HTERT RPE-1 (cell line): ENCODE measurements around the gene HJV.

Experiments used
- in situ Hi-C: fragments of 300-500 bp; cut with MboI; formaldehyde crosslinking; loops from 4 replicates; pipeline ENCODE4 v1.14.3; 2020; ENCODE audit warnings: low sequenced_read_pairs

HJV gene

DNA sequence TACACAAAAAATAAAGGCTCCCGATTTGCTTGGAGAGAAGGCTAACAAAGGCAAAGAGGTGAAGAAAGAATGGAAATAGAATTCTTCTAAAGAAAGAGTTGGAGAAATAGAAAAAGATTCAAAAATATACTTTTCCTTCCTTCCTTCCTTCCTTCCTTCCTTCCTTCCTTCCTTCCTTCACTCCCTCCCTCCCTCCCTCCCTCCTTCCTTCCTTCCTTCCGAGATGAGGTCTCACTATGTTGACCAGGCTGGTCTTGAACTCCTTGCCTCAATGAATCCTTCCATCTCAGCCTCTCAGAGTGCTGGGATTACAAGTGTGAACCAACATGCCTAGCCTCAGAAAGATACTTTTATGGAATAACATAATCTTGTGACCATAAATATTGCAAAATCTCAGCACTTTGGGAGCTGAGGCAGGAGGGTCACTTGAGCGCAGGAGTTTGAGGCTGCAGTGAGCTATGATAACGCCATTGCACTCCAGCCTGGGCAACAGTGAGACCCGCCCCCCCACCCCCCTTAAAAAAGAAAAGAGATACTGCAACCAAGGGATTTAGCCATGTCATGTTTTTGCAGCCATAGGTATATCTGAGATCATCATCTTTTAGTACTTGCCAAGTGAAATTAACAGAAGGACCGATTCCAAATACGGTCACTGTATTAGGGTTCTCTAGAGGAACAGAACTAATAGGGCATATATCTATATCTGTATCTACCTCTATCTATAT is 1.0 kb upstream of the HJV start:
- in situ Hi-C loops: no loop called here

DNA sequence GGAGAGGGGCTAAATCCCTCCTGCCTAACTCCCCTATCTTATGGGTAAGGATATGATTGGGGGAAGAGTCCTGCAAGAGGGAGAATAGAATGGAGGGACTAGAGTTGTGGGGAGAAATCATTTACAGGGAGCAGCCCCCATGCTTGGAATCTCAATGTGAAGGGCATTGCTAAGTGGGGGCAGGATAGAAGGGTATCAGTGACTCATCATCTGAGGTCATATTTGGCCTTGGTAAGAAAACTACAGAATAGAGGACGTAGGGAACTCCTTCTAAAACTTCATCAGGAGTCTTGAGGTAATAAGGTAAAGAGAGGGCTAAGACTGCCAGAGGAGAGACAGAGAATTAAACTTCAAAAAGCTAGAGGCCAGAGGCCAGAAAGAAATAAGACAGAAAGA is 487 bp downstream of the HJV start:
- in situ Hi-C loops: no loop called here

DNA sequence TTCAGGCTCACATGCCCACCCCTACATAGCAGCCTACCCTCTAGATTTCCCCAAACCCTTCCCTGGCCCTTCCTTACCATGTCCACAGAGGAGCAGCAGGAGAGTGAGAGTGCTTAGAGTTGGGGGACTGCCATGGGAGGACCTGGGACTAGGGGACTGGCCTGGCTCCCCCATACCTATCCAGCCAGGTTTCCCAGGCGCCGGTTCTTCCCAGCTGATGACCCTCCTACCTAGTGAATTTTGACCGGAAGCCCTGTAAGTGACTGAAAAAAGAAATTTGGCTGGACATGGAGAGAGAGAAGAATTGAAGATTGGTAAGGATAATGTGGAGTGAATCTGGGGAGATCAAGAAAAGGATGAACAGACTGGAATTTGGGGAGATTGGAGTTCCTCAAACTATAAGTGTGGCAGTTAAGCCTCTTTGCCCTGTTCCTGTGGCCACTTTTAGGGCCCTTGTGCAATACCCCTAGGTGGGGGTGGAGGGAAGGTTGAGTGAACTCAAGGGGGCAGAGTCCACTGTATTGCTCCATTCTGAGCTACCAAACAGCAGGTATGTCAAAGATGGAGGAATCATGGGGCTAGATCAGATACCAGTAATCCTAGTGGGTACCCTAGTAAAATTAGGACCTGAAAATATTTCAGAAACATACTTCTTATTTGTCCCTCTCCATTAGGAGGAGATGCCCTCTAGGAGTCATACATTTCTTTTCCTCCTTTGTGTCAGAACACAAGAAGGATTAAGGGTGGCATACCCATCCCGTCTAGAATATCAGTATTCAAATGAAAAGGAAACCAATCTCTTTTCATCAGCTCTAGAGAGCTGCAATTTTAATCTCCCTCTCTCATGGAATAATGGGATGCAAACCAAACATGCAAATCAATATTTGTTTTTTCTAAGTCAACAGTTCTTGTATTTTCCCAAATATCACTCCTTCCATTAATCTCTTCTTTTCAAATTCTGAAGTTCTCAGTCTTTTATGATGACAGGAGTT is 1.2 kb downstream of the HJV start:
- in situ Hi-C loops: no loop called here

GRCh38 chr1:146019231-146020057 is 2.1 kb downstream of the HJV start:
- in situ Hi-C loops: no loop called here

- in situ Hi-C loops: no loop called here
These were observed 4.6 kb downstream of the HJV start for GRCh38 chr1:146016891-146017290.

DNA sequence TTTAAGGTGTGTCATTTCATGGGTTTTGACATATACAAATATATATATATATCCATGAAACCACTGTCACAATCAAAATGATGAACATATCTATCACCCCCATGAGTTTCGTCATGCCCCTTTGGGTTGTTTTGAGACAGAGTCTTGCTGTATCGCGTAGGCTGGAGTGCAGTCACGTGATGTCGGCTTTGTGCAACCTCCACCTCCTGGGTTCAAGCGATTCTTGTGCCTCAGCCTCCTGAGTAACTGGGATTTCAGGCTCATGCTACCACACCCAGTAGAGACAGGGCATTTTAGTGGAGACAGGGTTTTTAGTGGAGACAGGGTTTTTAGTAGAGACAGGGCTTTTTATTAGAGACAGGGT is 8.0 kb downstream of the HJV start:
- in situ Hi-C loops: no loop called here

GRCh38 chr1:146012703-146013558 is 8.6 kb downstream of the HJV start:
- in situ Hi-C loops: no loop called here

DNA sequence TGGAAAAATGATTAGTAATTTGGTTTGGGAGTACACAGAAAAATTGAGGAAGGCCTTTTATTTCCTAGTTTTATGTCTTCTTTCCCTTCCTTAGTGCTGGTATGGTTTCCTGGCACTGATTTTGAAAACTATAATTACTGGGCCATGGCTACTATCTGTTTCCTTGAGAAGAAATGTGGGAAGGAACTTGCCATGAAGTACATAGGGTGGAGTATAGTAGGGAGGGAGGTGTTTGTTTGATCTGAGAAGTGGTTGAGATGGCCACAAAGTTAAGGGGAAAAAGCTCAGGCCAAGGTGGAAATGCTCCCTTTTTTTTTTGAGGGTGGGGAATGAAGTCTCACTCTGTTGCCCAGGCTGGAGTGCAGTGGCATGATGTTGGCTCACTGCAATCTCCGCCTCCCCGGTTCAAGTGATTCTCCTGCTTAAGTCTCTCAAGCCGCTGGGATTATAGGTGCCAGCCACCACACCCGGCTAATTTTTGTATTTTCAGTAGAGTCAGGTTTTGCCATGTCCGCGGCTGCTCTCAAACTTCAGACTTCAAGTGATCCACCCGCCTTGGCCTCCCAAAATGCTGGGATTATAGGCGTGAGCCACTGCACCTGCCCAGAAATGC is 11.3 kb downstream of the HJV start:
- in situ Hi-C loops: no loop called here

DNA sequence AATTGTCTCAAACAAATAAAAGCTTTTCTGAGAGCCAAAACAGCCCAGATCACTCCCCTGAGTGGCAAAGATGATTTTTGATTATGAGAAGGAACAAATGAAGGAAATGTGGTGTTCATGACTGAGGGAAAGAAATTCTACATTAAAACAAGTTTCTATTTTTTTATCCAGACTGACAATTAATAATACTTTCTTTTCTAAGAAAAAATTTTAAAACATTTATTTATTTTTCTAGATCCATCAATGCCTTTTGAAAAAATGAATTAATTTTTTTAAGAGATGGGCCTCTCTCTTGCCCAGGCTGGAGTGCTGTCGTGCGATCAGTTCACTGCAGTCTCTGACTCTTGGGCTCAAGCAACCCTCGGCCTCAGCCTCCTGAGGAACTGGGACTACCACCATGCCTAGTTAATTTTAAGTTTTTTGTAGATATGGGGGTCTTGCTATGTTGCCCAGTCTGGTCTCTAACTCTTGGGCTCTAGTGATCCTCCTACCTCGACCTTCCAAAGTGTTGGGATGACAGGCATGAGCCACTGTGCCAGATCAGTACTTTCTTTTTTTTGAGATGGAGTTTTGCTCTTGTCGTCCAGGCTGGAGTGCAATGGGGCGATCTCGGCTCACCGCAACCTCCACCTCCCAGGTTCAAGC is 13.9 kb downstream of the HJV start:
- in situ Hi-C loops: no loop called here

DNA sequence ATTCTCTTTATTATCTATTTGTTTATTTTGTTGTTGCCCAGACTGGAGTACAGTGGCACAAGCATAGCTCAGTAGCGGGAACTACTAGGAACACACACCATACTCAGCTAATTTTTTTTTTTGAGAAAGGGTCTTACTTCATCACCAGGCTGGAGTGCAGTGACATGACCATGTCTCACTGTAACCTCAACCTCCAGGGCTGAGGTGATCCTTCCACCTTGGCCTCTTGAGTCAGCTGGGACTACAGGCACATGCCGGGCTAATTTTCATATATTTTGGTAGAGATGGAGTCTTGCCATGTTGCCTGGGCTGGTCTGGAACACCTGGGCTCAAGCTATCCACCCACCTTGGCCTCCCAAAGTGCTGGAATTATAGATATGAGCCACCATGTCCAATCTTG is 19.8 kb downstream of the HJV start:
- in situ Hi-C loops: no loop called here

DNA sequence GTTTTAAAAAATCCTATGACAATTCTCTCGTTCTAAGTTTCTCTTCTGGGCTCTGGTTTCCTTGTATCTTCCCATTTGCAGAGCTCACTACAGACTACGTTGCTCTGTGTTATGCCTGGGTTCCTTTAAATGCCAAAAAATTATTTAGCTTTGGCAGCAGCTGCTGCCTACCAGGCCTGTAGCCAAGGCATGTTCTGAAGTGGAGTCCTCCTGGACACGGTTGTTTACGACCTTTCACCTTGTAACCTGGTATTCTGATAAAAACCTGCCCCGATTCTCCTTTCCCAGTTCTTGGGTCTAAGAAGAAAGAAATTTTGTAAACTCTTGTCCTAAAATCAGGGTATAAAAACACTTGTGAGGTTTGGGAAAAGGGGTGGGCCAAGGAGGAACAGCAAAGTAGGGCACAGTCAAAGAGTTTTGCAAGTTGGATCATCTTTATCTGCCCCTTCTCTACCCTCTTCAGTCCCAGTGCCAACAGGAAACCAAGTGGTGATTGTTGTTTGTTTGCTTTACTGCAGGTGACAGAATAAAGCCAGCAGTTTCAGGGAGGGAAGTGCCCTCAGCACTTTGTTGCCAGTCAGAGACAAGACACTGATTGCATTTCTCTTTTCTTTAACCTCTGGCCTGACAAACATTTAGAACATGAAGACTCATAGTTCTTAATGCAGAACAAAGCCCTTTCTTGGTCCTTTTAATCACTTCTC is 22.1 kb downstream of the HJV start:
- in situ Hi-C loops: no loop called here

- in situ Hi-C loops: no loop called here
These were observed 23.9 kb downstream of the HJV start for GRCh38 chr1:145997718-145998023.

GRCh38 chr1:145997016-145997717 is 24.4 kb downstream of the HJV start:
- in situ Hi-C loops: no loop called here

- in situ Hi-C loops: no loop called here
These were observed 25.0 kb downstream of the HJV start, which contains the start of gene TXNIP for GRCh38 chr1:145996433-145997015. Gene TXNIP, minus strand, starts transcription at chr1:145996579. Its CDS starts 313 bp downstream, at chr1:145996266.

DNA sequence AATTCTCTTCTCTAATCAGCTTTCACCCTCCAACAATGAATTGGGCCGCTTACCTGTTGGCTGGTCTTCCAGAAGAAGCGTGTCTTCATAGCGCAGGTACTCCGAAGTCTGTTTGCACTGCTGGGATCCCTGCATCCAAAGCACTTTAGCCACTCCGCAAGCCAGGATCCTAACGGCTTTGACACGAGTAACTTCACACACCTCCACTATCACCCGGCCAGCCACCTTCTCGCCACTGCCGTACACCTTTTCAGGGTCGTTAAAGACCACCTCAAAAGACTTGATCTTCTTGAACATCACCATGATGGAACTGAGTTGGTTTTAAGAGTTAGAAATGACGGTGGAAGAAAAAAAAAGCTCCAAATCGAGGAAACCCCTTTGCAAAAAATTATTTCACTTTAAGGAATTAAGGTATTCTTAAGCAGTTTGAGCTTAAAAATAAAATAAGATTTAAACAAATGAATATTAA is 25.5 kb downstream of the HJV start:
- in situ Hi-C loops: no loop called here

DNA sequence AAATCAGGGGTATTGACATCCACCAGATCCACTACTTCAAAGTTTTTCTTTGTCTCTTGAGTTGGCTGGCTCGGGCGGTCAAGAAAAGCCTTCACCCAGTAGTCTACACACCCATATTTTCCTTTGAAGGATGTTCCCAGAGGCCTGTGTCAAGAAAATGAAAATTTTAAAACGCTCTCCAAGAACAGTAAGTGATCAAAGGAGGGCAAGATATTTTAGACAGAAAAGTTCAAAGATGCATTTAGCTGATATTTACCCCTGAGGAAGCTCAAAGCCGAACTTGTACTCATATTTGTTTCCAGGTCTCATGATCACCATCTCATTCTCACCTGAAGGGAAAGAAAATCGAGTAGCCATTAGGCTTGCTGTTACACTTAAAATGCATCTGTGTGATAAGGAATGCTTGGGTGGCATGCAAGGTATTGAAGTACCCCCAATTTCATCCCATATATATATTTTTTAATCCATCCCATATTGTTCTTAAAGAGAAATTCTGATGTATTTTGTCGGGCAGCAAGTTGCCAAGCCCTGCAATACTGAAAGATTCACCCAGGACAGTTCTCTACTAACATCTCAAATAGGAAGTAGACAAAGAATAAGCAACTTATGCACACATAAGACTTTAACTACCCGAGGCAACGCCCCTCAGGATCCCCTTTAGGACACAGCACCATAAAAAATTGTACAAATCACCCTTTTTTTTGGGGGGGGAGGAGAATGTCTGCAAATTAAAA is 26.2 kb downstream of the HJV start:
- in situ Hi-C loops: no loop called here
